HG03025 (cell line): ENCODE results near the gene RTN4R.
"Not testable (repeated sequence)": the region's sequence is repeated elsewhere in the genome, so short reads cannot be mapped to it uniquely, and the experiment has no call there.

Experiments used
- ATAC-seq: cut with Tn5 transposase; IDR thresholded peaks from one replicate; pipeline ENCODE4 v1.9.1; 2021; ENCODE audit warnings: mild to moderate bottlenecking, moderate library complexity; ENCODE audit not compliant: unreplicated experiment, low FRiP score

Gene RTN4R

DNA sequence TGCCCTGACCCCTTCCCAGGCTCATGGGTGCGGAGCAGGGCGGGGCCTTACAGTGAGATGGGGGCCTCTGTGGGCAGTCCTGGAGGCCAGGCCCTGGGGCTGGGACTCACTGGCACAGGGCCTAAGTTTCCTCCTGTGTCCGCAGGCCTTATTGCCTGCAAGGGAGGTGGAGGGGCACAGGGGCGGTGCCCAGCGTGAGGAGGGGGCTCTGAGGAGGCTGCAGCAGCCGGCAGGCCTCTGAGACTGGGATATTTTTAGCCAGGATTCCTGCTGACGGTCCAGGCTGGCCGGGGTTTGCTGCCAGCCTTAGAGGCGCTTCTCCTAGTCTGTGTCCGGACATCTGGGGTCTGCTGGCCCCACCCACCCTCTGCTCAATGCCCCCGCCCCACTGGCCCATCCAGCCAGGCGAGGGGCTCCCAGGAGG is 5.7 kb upstream of the RTN4R start:
- no peak for ATAC-seq

DNA sequence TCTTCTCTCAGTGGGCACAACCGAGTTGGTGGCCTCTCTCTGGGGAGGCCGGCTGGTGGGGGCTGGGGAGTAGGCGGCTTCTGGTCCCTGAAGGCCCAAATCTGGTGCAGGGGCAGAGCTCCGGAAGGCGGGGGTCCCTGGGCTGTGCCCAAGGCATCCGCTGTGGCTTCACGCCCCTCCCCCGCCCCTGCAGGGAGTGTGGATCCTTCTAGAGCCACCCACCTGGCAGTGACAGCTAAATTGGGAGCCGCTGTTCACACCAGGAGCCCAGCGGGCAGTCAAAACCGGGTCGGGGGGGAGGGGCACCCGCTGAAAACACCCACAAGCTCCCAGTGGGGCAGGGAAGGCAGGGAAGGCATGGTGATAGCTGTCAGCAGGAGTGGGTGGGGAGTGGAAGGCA is 4.6 kb upstream of the RTN4R start:
- ATAC-seq = no peak

- ATAC-seq = no peak
Observed at GRCh38 chr22:20272174-20272573, 4.1 kb upstream of the RTN4R start.

DNA sequence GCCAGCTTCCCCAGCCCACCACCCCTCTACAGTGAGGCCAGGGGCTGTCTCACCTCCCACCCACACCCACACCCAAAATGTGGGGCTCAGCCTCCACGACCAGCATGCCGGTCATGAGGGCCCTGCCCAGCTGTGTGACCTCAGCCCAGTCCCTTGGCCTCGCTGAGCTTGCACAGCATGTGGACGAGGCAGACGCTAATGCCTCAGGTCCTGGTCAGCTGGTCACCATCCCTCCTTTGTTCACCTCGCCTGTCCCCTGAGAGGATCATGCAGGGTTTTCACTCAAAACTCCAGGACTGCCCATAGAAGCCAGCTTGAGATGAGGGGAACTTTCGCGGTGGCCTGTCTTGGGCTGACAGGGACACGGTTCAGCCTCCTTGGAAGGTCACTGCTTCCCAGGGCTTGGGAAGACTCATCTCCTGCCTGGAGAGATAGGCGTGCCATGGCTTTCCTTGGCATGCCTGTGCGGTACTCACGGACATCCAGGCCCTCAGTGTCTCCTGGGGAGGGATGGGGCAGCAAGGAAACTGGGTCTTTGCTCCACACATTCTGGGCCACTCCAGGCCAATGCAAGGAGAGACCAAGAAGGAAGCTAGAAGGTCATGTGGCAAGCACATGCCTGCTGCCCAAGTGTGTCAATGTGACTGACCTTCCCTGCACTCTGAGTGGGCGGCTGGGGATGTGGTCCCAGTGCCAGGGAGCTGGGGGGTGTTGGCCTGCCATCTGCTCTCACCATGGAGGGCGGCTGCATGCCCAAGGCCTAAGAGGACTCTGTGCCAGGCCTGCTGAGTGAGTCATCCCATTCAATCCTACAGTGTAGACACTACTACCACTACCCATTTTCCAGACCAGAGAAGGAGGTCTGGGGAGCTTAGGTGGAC is 3.2 kb upstream of the RTN4R start:
- no peak for ATAC-seq

DNA sequence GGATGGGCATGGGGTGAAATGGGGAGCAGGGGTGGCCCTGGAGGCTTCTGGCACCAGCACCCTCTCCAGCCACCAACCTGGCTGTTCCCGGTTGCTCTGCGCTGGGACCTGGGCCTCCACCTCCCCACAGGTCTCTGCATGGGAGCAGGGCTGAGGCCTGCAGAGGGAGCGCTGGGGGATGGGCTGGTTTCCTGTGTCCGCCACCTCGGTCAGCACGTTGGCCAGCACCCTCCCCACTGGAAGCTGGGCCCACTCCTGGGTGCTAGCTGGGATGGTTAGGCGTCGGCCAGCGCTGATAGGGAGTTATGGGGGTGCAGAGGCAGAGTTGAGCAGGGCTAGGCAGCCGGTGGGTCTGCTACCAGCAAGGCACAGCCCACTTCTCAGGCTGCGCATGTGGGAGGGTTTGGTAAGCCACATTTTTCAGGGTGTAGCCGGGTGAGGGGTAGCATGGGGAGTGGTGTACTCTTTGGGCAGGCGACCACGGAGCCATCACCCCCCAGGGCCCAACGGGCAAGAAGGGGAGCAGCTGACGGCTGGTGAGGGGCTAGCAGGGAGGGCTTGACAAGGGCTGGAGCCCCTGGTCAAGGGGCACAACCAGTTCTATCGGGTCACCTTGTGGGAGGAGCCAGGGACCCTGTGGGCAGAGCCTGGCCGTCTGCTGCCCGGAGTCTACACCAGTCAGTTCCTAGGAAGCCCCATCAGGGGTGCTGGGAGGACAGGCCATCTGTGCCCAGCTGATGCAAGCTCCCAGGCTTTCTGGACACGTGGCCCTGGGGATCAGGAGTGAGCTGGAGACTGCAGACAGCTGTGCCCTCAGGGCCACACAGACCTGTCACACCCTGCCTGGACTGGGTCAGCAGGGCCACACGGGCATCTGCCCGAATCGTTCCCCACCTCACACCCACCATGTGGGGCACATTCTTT is 2.3 kb upstream of the RTN4R start:
- not testable (repeated sequence) for ATAC-seq

DNA sequence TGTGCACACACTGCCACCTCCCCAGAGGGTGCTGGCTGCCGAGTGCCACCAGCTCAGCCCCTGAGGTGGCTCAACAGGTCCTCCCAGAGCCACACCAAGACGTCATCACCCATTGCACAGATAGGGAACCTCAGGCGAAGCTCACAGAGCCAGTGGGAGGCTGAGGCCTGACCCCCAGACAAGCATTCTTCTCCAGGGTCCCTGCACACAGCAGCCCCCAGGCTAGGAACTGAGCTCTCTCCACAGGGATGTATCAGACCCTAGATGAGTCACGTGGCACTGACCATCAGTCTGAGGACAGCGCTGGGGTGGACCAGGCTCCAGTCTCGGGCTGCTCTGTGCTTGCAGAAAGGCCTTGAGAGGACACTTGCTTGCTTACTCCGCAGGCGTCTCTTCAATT is 1.6 kb upstream of the RTN4R start:
- ATAC-seq = not testable (repeated sequence)

- not testable (repeated sequence) for ATAC-seq
Observed at GRCh38 chr22:20269201-20269600, 1.1 kb upstream of the RTN4R start.

- no peak for ATAC-seq
Observed at GRCh38 chr22:20267441-20268278, 458 bp downstream of the RTN4R start.

GRCh38 chr22:20266667-20267440 is 1.3 kb downstream of the RTN4R start:
- not testable (repeated sequence) for ATAC-seq

DNA sequence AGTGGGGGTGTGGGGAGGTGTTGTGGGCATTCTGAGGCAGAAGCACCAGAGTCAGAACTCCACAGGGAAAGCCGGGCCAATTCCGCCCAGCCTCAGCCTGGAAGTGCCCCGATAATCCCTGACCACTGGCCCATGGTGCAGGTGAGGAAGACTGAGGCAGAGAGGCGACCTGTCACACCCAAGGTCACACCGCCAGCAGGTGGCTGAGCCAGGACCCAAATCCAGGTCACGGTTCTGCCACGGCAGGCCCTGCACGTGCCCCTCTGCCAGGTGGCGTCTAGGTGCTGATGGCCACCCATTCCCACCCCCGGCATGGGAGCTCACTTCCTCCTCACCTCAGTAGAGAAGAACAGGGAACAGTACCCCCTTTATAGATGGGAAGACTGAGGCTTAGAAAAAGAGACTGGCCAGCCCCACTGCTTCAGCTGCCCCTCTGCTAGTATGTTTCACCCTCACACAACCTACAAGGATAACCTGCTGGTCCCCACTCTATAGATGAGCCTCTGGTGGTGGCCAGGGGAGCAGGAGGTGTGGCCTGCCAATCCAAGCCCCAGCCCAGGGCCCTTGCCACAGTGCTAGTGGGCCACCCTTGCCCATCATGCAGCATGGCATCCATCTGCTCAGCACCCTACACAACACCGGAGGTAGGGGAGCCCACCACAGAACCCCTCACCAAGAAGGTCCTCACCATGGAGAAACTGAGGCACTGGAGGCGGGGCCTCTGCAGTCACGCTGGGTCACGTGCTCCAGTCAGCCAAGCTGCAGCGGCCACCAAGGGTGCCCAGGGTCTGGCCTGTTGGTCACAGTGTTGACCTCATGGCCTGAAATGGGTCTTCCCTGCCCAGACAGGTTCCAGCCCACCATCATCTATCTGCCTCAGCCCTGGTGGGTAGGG is 2.1 kb downstream of the RTN4R start:
- ATAC-seq = not testable (repeated sequence)

GRCh38 chr22:20264614-20265452 is 3.3 kb downstream of the RTN4R start:
- no peak for ATAC-seq

DNA sequence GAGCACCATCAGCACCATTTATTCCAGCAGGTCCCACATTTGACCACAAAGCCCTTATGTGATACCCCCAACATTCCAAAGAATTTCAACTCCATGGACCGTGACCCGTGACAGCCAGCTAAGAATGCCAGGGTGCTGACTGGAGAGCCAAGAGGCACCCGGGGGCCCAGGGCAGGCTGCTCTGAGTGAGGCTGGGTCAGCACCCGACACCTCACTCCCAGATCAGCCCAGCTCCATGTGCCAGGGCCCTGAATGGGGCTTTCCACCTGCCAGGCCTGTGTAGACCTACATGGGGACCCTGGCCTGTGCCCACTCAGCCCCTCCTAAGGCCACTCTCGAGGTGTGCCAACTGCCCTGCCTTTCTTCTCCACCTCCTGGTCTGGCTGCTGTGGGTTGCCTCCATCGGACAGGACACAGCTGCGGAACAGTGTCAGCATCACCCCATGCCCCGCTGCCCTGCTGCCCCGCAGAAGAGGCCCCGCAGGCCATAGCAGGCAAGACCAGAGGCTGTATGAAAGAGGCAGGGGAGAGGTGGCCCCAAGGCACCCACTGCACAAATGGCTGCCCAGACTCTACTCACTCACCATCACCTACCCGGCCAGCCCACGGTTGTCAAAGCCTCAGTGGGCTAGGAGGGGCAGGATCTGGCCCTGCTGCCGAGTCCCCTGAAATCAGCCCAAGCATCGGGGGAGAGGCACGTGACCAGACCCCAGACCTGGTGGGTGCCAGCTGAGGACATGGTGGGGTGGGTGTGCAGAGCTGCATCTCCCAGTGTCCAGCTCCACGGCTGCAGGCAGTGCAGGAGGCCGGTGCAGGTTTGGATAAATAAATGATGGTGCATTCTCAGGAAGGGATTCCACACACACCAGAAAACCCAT is 4.5 kb downstream of the RTN4R start:
- ATAC-seq = not testable (repeated sequence)

GRCh38 chr22:20262582-20263147 is 5.5 kb downstream of the RTN4R start:
- no peak for ATAC-seq

GRCh38 chr22:20261848-20262581 is 6.1 kb downstream of the RTN4R start:
- no peak for ATAC-seq

GRCh38 chr22:20260071-20260765 is 7.9 kb downstream of the RTN4R start:
- no peak for ATAC-seq
